Tibial artery (tissue), 4 donors: ENCODE results near the gene DENND11.
A peak's percentile ranks its signal among the peaks of the same experiment; 100 is the strongest.

Source experiments
- DNase-seq, 2 donors: peaks; one replicate each; pipeline ENCODE4 v3.0.0-alpha.2; 2019
- H3K27ac ChIP-seq, 2 donors: fragments of 200-600 bp; sonication (generic) in 1 of 2; 1 replicate in 1 of 2; 2 replicates in 1 of 2; pipeline ENCODE4 v1.5.1; 2018 to 2019; ENCODE audit warnings: mild to moderate bottlenecking in 1 of 2
- H3K27me3 ChIP-seq, 2 donors: fragments of 200-600 bp; sonication (generic) in 1 of 2; one replicate each; pipeline versions ENCODE4 v1.5.1 to v1.6.0; 2016 to 2019
- H3K36me3 ChIP-seq, 3 donors: fragments of 200-600 bp; sonication (generic) in 2 of 3; one replicate each; pipeline ENCODE4 v1.5.1; 2016 to 2019; ENCODE audit warnings: mild to moderate bottlenecking in 2 of 3
- H3K4me1 ChIP-seq, 4 donors: fragments of 200-600 bp; sonication (generic) in 2 of 4; 1 replicate in 3 of 4; 2 replicates in 1 of 4; pipeline ENCODE4 v1.5.1; 2016 to 2019
- H3K4me3 ChIP-seq, 2 donors: fragments of 200-600 bp; sonication (generic) in 1 of 2; 1 replicate in 1 of 2; 2 replicates in 1 of 2; pipeline ENCODE4 v1.5.1; 2018 to 2019; ENCODE audit warnings: mild to moderate bottlenecking in 2 of 2
- H3K9me3 ChIP-seq, 3 donors: fragments of 200-600 bp; sonication (generic) in 1 of 3; one replicate each; pipeline ENCODE4 v1.5.1; 2016 to 2019
- CTCF ChIP-seq, 2 experiments: fragments of 200-600 bp in 1 of 2; fragments of 450-650 bp in 1 of 2; IDR thresholded peaks; one replicate each; pipeline ENCODE4 v1.5.1; 2017 to 2019; ENCODE audit warnings: antibody characterized with exemption in 2 of 2, mild to moderate bottlenecking in 1 of 2, moderate library complexity in 1 of 2
- intact Hi-C: fragments of 100-400 bp; cut with DNase I; formaldehyde crosslinking; loops from one replicate; pipeline ENCODE4 v1.15.0; 2023; ENCODE audit warnings: low total_unique reads

The DENND11 gene

GRCh38 chr7:141664450-141664849 lies 37.5 kb downstream of the DENND11 start:
- intact Hi-C loops = no loop called here
- Histone ChIP-seq H3K9me3 (no peaks in the 10 kb centered on the region), H3K4me3 (no peak overlapping the region), H3K27ac (no peak overlapping the region), H3K36me3 (peaks cover 47 to 75% (median 63%) of the 10 kb centered on the region in 3 donors), H3K27me3 (no peaks in the 10 kb centered on the region), H3K4me1 (peaks cover 0 to 6% (median 0%) of the 10 kb centered on the region in 4 donors)
- peak in 1 of 2 donors; percentile 12 for DNase-seq
- no peak for TF ChIP-seq CTCF (IDR thresholded peaks at IDR 0.05)

DNA sequence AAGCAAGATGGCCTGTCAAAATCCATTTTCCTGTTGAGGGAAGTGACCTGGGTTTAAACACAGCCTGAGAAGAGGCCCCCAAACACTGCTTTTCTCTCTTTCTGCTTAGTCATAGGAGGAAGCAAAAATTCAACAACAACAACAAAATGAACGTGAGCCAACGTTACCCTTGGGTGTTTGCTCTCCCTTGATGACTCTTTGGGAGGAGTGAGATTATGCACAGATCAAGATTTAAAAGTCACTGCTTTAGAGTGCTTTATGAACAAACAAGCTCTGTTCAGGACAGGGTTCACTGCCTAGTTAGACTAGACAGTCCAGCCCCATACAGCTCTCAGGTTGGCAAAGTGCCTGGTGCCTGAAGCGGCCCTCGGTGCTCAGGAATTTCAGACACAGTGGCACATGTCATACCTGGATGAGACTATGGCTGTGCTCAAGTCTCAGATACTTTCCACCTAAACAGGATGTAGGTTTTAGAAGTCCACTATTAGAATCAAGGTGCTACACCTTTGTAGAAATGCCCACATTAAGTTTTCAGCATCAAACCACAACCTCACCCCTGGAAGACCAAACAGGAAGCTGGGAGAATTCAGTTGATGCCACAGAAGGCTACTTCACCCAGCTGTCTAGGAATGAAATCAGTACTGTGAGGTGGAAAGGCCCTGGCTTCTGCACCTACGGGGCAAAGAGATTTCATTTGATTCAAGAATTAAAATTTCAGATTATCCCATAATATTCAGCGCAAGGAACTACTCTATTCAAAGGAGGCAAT lies 38.7 kb downstream of the DENND11 start:
- H3K27me3 ChIP-seq = no peaks in the 10 kb centered on the region
- no peak overlapping the region for H3K4me3 ChIP-seq
- H3K27ac ChIP-seq = no peak overlapping the region
- H3K36me3 ChIP-seq = peaks cover 47 to 82% (median 71%) of the 10 kb centered on the region in 3 donors
- intact Hi-C loops = no loop called here
- no peaks in the 10 kb centered on the region for H3K9me3 ChIP-seq
- peaks cover 0 to 6% (median 0%) of the 10 kb centered on the region in 4 donors for H3K4me1 ChIP-seq
- no peak for TF ChIP-seq CTCF (IDR thresholded peaks at IDR 0.05)
- DNase-seq = peak in 1 of 2 donors; percentile 46

DNA sequence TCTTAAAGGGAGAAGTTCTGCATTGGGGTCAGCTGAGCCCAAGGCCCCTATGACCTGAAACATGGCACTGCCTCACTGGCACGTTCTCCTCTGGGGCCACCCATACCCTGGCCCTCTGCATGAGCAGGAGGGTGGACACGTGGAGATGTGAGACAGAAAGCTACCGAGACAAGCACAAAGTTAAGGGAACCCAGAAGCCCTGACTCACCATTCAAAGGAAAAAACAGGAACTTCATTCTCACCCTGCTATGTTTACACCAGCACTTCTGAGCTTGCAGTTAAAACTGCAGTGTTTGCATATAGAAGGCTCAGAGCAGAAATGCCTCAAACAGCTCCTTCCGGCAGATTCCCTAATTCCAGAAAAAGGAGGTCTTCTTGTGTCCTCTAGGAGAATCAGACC lies 41.7 kb downstream of the DENND11 start:
- H3K4me3 ChIP-seq = no peak overlapping the region
- H3K27me3 ChIP-seq = no peaks in the 10 kb centered on the region
- H3K36me3 ChIP-seq = peaks cover 45 to 84% (median 59%) of the 10 kb centered on the region in 3 donors
- no peaks in the 10 kb centered on the region for H3K9me3 ChIP-seq
- peak; percentile 40 to 55 for DNase-seq
- H3K4me1 ChIP-seq = peaks cover 0 to 6% (median 0%) of the 10 kb centered on the region in 4 donors
- no peak overlapping the region for H3K27ac ChIP-seq
- intact Hi-C loops = no loop called here
- TF ChIP-seq CTCF (IDR thresholded peaks at IDR 0.05) = no peak

DNA sequence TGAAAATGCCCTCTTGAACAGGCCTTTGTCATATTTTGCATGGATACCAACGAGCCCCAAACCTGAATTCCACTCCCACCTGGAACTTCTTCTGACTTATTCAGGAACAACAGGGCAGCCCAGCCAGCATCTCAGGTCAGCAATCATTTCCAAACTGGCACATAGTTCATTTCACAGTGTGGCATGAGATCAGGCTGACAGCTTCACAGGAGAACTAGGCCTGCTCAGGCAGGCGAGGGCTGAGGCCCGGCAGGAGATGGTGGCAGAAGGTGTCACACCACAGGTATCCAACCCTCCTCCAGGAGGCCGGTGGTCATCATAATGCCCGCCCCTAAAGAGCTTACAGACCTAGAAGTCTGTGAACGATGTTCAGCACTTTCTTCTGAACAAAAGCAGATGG lies 42.5 kb downstream of the DENND11 start:
- peak in 1 of 2 donors; percentile 29 for DNase-seq
- TF ChIP-seq CTCF (IDR thresholded peaks at IDR 0.05) = no peak
- no peak overlapping the region for H3K4me3 ChIP-seq
- peaks cover 40 to 77% (median 52%) of the 10 kb centered on the region in 3 donors for H3K36me3 ChIP-seq
- H3K4me1 ChIP-seq = peaks cover 0 to 6% (median 0%) of the 10 kb centered on the region in 4 donors
- no peak overlapping the region for H3K27ac ChIP-seq
- intact Hi-C loops = no loop called here
- no peaks in the 10 kb centered on the region for H3K9me3 ChIP-seq
- no peaks in the 10 kb centered on the region for H3K27me3 ChIP-seq

DNA sequence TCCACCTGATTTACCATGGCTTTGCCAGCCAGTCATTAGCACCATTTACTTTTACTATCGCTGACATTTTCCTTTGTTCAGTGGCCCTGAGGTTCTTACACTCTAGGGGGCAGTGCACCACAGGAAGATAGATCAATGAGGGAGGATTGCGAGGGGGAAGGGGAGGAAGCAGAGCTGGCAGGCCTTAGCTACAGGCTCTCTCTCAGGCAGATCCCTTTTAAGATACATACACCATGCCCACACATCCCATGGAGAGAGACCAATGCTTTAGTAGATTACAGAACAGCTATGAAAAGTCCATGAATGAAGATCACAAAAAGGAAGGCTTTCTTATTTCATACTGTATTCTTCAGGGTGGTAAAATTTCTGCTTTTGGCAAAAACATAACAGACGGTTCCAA lies 47.4 kb downstream of the DENND11 start:
- Histone ChIP-seq H3K4me3 (no peak overlapping the region), H3K27ac (no peak overlapping the region), H3K27me3 (no peaks in the 10 kb centered on the region), H3K9me3 (no peaks in the 10 kb centered on the region), H3K4me1 (peaks cover 0 to 10% (median 3%) of the 10 kb centered on the region in 4 donors), H3K36me3 (peaks cover 7 to 36% (median 16%) of the 10 kb centered on the region in 3 donors)
- intact Hi-C loops = loop anchor here (5.0 kb wide), 1 partner anchor 102 kb away; the partner anchor contains the start of gene AGK
- peak; percentile 57 to 65 for DNase-seq
- TF ChIP-seq CTCF (IDR thresholded peaks at IDR 0.05) = peak; percentile 29 to 43
